Measurements from ENCODE around the gene IGF2BP2. TPM values are rescaled to one million over a fixed set of nuclear protein-coding genes. Genes with fewer than 3 reads are reported as not detected.

Gene IGF2BP2
- total and polyA plus RNA-seq, 2 donors (not counting 1 experiment from before 2014, with no cell fraction given) = 0.01 TPM; not detected in 1

- H2AFZ ChIP-seq (ENCODE audit: insufficient read depth, low read depth, low read length, poor library complexity, severe bottlenecking) = no peak overlapping the region
- no peak overlapping the region for H3K9ac ChIP-seq (ENCODE audit: low read length)
- no peaks in the 10 kb centered on the region for H3K9me3 Mint-ChIP-seq (ENCODE audit: insufficient read depth)
- no peaks in the 10 kb centered on the region for H3K4me1 Mint-ChIP-seq
- POLR2A ChIA-PET = no interaction called here
- no peaks in the 10 kb centered on the region for H3K79me2 ChIP-seq (ENCODE audit: control insufficient read depth, insufficient read depth, low read length)
- DNase-seq (no peak), ATAC-seq (ENCODE audit: low read depth) (no peak)
- H3K27me3 ChIP-seq (replicated peaks in 1 of 4; ENCODE audit: control extremely low read depth in 1 of 4, control insufficient read depth in 3 of 4, insufficient read depth in 4 of 4, low read length in 3 of 4) = no peaks in the 10 kb centered on the region
- no peak overlapping the region for H3K4me2 ChIP-seq (replicated peaks; ENCODE audit: low read depth, low read length, poor library complexity, severe bottlenecking)
- intact Hi-C loops (cut with micrococcal nuclease) = no loop called here
- H3K4me1 ChIP-seq (ENCODE audit: control insufficient read depth in 2 of 2, insufficient read depth in 2 of 2, low read length in 2 of 2) = no peaks in the 10 kb centered on the region
- no peak overlapping the region for H3K27ac ChIP-seq (ENCODE audit: low read length in 2 of 2)
- no peak overlapping the region for H3K4me3 ChIP-seq (ENCODE audit: control extremely low read depth in 1 of 5, extremely low read depth in 1 of 5, insufficient read depth in 1 of 5, low read depth in 2 of 5, low read length in 4 of 5)
- WGBS (ENCODE audit: insufficient coverage) = 90% methylated on average over 12 of the region's 12 CpGs
- no peaks in the 10 kb centered on the region for H3K9me3 ChIP-seq (ENCODE audit: control extremely low read depth in 1 of 3, control insufficient read depth in 2 of 3, insufficient read depth in 1 of 3, low read length in 2 of 3)
- H3K27ac Mint-ChIP-seq = no peak overlapping the region
- CTCF ChIA-PET = interaction anchor here (4.7 kb wide), 1 partner anchor 8 kb away, joined by 31 read pairs; no protein-coding TSS in a partner anchor
- H3K36me3 ChIP-seq (replicated peaks in 1 of 2; ENCODE audit: control extremely low read depth in 1 of 2, control insufficient read depth in 1 of 2, extremely low read depth in 1 of 2, insufficient read depth in 2 of 2, low read length in 1 of 2) = no peaks in the 10 kb centered on the region
- H4K20me1 ChIP-seq (ENCODE audit: control insufficient read depth, insufficient read depth, low read length, poor library complexity, severe bottlenecking) = no peaks in the 10 kb centered on the region
- no peak overlapping the region for H3K4me3 Mint-ChIP-seq
- no peak for TF ChIP-seq EZH2 (IDR thresholded peaks at IDR 0.05; ENCODE audit: borderline replicate concordance, insufficient read depth, low read depth, low read length, poor library complexity, severe bottlenecking)
- no peak for TF ChIP-seq CTCF (IDR thresholded peaks at IDR 0.05)
- H3K27me3 Mint-ChIP-seq = no peaks in the 10 kb centered on the region
These were observed 170.7 kb downstream of the IGF2BP2 start for GRCh38 chr3:185653949-185654757.

GRCh38 chr3:185651971-185652370 lies 172.9 kb downstream of the IGF2BP2 start:
- Histone ChIP-seq H3K4me1 (ENCODE audit: control insufficient read depth in 2 of 2, insufficient read depth in 2 of 2, low read length in 2 of 2) (peaks cover 0 to 3% of the 10 kb centered on the region in 2 donors), H3K36me3 (replicated peaks in 1 of 2; ENCODE audit: control extremely low read depth in 1 of 2, control insufficient read depth in 1 of 2, extremely low read depth in 1 of 2, insufficient read depth in 2 of 2, low read length in 1 of 2) (no peaks in the 10 kb centered on the region), H3K9me3 (ENCODE audit: control extremely low read depth in 1 of 3, control insufficient read depth in 2 of 3, insufficient read depth in 1 of 3, low read length in 2 of 3) (peaks cover 0 to 8% (median 0%) of the 10 kb centered on the region in 3 donors), H3K4me2 (replicated peaks; ENCODE audit: low read depth, low read length, poor library complexity, severe bottlenecking) (no peak overlapping the region), H3K9ac (ENCODE audit: low read length) (no peak overlapping the region), H3K4me3 (ENCODE audit: control extremely low read depth in 1 of 5, extremely low read depth in 1 of 5, insufficient read depth in 1 of 5, low read depth in 2 of 5, low read length in 4 of 5) (no peak overlapping the region), H3K79me2 (ENCODE audit: control insufficient read depth, insufficient read depth, low read length) (no peaks in the 10 kb centered on the region), H2AFZ (ENCODE audit: insufficient read depth, low read depth, low read length, poor library complexity, severe bottlenecking) (no peak overlapping the region), H4K20me1 (ENCODE audit: control insufficient read depth, insufficient read depth, low read length, poor library complexity, severe bottlenecking) (no peaks in the 10 kb centered on the region), H3K27me3 (replicated peaks in 1 of 4; ENCODE audit: control extremely low read depth in 1 of 4, control insufficient read depth in 3 of 4, insufficient read depth in 4 of 4, low read length in 3 of 4) (no peaks in the 10 kb centered on the region), H3K27ac (ENCODE audit: low read length in 2 of 2) (no peak overlapping the region)
- ATAC-seq (ENCODE audit: low read depth) = no peak
- 95% methylated on average over 9 of the region's 9 CpGs for WGBS (ENCODE audit: insufficient coverage)
- H3K9me3 Mint-ChIP-seq (ENCODE audit: insufficient read depth) = no peaks in the 10 kb centered on the region
- H3K4me1 Mint-ChIP-seq = peaks cover 3% of the 10 kb centered on the region
- ChIA-PET POLR2A (no interaction called here), CTCF (interaction anchor here (1.5 to 4.7 kb wide), 2 partner anchors 8 to 10 kb away, joined by 3 to 31 read pairs; no protein-coding TSS in a partner anchor)
- no peaks in the 10 kb centered on the region for H3K27me3 Mint-ChIP-seq
- intact Hi-C loops (cut with micrococcal nuclease) = no loop called here
- TF ChIP-seq CTCF (IDR thresholded peaks at IDR 0.05) (no peak), EZH2 (IDR thresholded peaks at IDR 0.05; ENCODE audit: borderline replicate concordance, insufficient read depth, low read depth, low read length, poor library complexity, severe bottlenecking) (no peak)
- no peak for DNase-seq
- no peak overlapping the region for H3K27ac Mint-ChIP-seq
- no peak overlapping the region for H3K4me3 Mint-ChIP-seq
